ENCODE data around the gene DNASE1L2. TPM values are rescaled to one million over a fixed set of nuclear protein-coding genes. Genes with fewer than 3 reads are reported as not detected.

Gene DNASE1L2
- total and polyA plus RNA-seq, 2 donors (not counting 1 experiment from before 2014, with no cell fraction given): 0.34 to 0.99 TPM

- H4K20me1 ChIP-seq (ENCODE audit: control insufficient read depth, extremely low read depth, insufficient read depth, low read length): no peaks in the 10 kb centered on the region
- H3K36me3 ChIP-seq (ENCODE audit: control insufficient read depth, insufficient read depth, low read length): peaks cover 11% of the 10 kb centered on the region
- TF ChIP-seq EZH2 (IDR thresholded peaks at IDR 0.05; ENCODE audit: low read length, missing control alignments): no peak
- TF ChIP-seq, protein P1, sequence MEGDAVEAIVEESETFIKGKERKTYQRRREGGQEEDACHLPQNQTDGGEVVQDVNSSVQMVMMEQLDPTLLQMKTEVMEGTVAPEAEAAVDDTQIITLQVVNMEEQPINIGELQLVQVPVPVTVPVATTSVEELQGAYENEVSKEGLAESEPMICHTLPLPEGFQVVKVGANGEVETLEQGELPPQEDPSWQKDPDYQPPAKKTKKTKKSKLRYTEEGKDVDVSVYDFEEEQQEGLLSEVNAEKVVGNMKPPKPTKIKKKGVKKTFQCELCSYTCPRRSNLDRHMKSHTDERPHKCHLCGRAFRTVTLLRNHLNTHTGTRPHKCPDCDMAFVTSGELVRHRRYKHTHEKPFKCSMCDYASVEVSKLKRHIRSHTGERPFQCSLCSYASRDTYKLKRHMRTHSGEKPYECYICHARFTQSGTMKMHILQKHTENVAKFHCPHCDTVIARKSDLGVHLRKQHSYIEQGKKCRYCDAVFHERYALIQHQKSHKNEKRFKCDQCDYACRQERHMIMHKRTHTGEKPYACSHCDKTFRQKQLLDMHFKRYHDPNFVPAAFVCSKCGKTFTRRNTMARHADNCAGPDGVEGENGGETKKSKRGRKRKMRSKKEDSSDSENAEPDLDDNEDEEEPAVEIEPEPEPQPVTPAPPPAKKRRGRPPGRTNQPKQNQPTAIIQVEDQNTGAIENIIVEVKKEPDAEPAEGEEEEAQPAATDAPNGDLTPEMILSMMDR (conservative IDR thresholded peaks at IDR 0.05 in 1 of 2, IDR thresholded peaks at IDR 0.05 in 1 of 2; ENCODE audit: low read depth in 1 of 2, low read length in 2 of 2): no peak
- H3K79me2 ChIP-seq (ENCODE audit: control insufficient read depth, insufficient read depth, low read length): peaks cover 40% of the 10 kb centered on the region
- peak overlapping the region; percentile 20 for H3K27ac ChIP-seq (ENCODE audit: insufficient read depth, low read length)
- H3K4me3 ChIP-seq (replicated peaks in 1 of 4; ENCODE audit: control extremely low read depth in 1 of 4, insufficient read depth in 1 of 4, low read depth in 3 of 4, low read length in 4 of 4): no peak overlapping the region
- H3K9ac ChIP-seq (ENCODE audit: insufficient read depth, low read length): no peak overlapping the region
- no peaks in the 10 kb centered on the region for H3K9me3 ChIP-seq (ENCODE audit: control insufficient read depth, insufficient read depth, low read depth, low read length)
- H3K27me3 ChIP-seq (ENCODE audit: control insufficient read depth, insufficient read depth, low read length): no peaks in the 10 kb centered on the region
- peak overlapping the region; percentile 59 for H3K4me2 ChIP-seq (ENCODE audit: extremely low read depth, insufficient read depth, low read length)
- DNase-seq (ENCODE audit: low read depth in 2 of 2): no peak
- H3K4me1 ChIP-seq (ENCODE audit: control insufficient read depth, extremely low read depth, insufficient read depth, low read length): peaks cover 2% of the 10 kb centered on the region
- H2AFZ ChIP-seq (ENCODE audit: low read length): no peak overlapping the region
These were observed 9.9 kb upstream of the DNASE1L2 start for GRCh38 chr16:2226245-2226793.

- no peak for DNase-seq (ENCODE audit: low read depth in 2 of 2)
- H3K9ac ChIP-seq (ENCODE audit: insufficient read depth, low read length): no peak overlapping the region
- no peaks in the 10 kb centered on the region for H3K27me3 ChIP-seq (ENCODE audit: control insufficient read depth, insufficient read depth, low read length)
- peaks cover 14% of the 10 kb centered on the region for H3K36me3 ChIP-seq (ENCODE audit: control insufficient read depth, insufficient read depth, low read length)
- peaks cover 40% of the 10 kb centered on the region for H3K79me2 ChIP-seq (ENCODE audit: control insufficient read depth, insufficient read depth, low read length)
- H3K27ac ChIP-seq (ENCODE audit: insufficient read depth, low read length): no peak overlapping the region
- peaks cover 2% of the 10 kb centered on the region for H3K4me1 ChIP-seq (ENCODE audit: control insufficient read depth, extremely low read depth, insufficient read depth, low read length)
- no peak overlapping the region for H3K4me3 ChIP-seq (replicated peaks in 1 of 4; ENCODE audit: control extremely low read depth in 1 of 4, insufficient read depth in 1 of 4, low read depth in 3 of 4, low read length in 4 of 4)
- no peaks in the 10 kb centered on the region for H4K20me1 ChIP-seq (ENCODE audit: control insufficient read depth, extremely low read depth, insufficient read depth, low read length)
- H3K4me2 ChIP-seq (ENCODE audit: extremely low read depth, insufficient read depth, low read length): no peak overlapping the region
- TF ChIP-seq, protein P1 (conservative IDR thresholded peaks at IDR 0.05 in 1 of 2, IDR thresholded peaks at IDR 0.05 in 1 of 2; ENCODE audit: low read depth in 1 of 2, low read length in 2 of 2): no peak
- TF ChIP-seq EZH2 (IDR thresholded peaks at IDR 0.05; ENCODE audit: low read length, missing control alignments): no peak
- no peak overlapping the region for H2AFZ ChIP-seq (ENCODE audit: low read length)
- no peaks in the 10 kb centered on the region for H3K9me3 ChIP-seq (ENCODE audit: control insufficient read depth, insufficient read depth, low read depth, low read length)
These were observed 9.3 kb upstream of the DNASE1L2 start for GRCh38 chr16:2226918-2227317.

GRCh38 chr16:2228161-2228824, 8.0 kb upstream of the DNASE1L2 start:
- DNase-seq (ENCODE audit: low read depth in 2 of 2): no peak
- no peaks in the 10 kb centered on the region for H3K27me3 ChIP-seq (ENCODE audit: control insufficient read depth, insufficient read depth, low read length)
- no peak overlapping the region for H3K4me2 ChIP-seq (ENCODE audit: extremely low read depth, insufficient read depth, low read length)
- no peak overlapping the region for H3K4me3 ChIP-seq (replicated peaks in 1 of 4; ENCODE audit: control extremely low read depth in 1 of 4, insufficient read depth in 1 of 4, low read depth in 3 of 4, low read length in 4 of 4)
- TF ChIP-seq, protein P1 (conservative IDR thresholded peaks at IDR 0.05 in 1 of 2, IDR thresholded peaks at IDR 0.05 in 1 of 2; ENCODE audit: low read depth in 1 of 2, low read length in 2 of 2): no peak
- no peak for TF ChIP-seq EZH2 (IDR thresholded peaks at IDR 0.05; ENCODE audit: low read length, missing control alignments)
- H3K9ac ChIP-seq (ENCODE audit: insufficient read depth, low read length): no peak overlapping the region
- peaks cover 40% of the 10 kb centered on the region for H3K79me2 ChIP-seq (ENCODE audit: control insufficient read depth, insufficient read depth, low read length)
- H3K36me3 ChIP-seq (ENCODE audit: control insufficient read depth, insufficient read depth, low read length): peaks cover 24% of the 10 kb centered on the region
- H2AFZ ChIP-seq (ENCODE audit: low read length): no peak overlapping the region
- H3K4me1 ChIP-seq (ENCODE audit: control insufficient read depth, extremely low read depth, insufficient read depth, low read length): peaks cover 2% of the 10 kb centered on the region
- no peak overlapping the region for H3K27ac ChIP-seq (ENCODE audit: insufficient read depth, low read length)
- no peaks in the 10 kb centered on the region for H4K20me1 ChIP-seq (ENCODE audit: control insufficient read depth, extremely low read depth, insufficient read depth, low read length)
- H3K9me3 ChIP-seq (ENCODE audit: control insufficient read depth, insufficient read depth, low read depth, low read length): no peaks in the 10 kb centered on the region

All from fibroblast of lung (primary cell).